Measurements from ENCODE around the gene TNFSF13B.
"Not testable (repeated sequence)": the region's sequence is repeated elsewhere in the genome, so short reads cannot be mapped to it uniquely, and the experiment has no call there.

TNFSF13B gene, protein sequence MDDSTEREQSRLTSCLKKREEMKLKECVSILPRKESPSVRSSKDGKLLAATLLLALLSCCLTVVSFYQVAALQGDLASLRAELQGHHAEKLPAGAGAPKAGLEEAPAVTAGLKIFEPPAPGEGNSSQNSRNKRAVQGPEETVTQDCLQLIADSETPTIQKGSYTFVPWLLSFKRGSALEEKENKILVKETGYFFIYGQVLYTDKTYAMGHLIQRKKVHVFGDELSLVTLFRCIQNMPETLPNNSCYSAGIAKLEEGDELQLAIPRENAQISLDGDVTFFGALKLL

DNA sequence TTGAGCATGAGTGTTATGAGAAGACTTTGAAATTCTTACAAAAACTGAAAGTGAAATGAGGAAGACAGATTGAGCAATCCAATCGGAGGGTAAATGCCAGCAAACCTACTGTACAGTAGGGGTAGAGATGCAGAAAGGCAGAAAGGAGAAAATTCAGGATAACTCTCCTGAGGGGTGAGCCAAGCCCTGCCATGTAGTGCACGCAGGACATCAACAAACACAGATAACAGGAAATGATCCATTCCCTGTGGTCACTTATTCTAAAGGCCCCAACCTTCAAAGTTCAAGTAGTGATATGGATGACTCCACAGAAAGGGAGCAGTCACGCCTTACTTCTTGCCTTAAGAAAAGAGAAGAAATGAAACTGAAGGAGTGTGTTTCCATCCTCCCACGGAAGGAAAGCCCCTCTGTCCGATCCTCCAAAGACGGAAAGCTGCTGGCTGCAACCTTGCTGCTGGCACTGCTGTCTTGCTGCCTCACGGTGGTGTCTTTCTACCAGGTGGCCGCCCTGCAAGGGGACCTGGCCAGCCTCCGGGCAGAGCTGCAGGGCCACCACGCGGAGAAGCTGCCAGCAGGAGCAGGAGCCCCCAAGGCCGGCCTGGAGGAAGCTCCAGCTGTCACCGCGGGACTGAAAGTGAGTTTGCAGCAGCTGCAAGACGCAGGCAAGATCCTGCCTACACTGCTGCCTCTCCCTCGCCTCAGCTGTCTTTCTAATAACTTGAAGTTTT lies at the start of gene TNFSF13B:
Gene TNFSF13B, plus strand, starts transcription at position 118 of the 728 bp plus-strand sequence. Its CDS starts 178 bp downstream, at position 296.
- H3K4me3 ChIP-seq (ENCODE audit: low read depth, low read length): no peak within 1 kb of the TSS

DNA sequence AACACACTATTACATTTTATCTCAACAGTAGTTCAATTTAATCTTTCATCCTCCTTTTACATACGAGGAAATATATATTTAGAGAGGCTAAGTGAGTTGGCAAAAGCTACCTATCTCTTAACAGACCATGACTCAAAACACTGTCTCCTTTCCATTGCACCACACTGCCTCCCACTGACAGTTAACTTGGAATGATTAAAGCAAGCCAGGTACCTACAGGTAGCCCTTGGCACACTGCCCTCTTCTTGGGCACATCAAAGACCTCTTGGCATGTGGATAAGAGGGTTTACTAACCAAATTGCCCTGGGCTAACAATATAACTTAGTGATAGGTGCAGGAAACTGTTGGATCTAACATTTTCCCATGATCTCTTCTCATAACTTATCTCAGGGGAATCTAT lies 49.5 kb upstream of the TNFSF13B start:
- no peak overlapping the region for H3K4me3 ChIP-seq (ENCODE audit: low read depth, low read length)

DNA sequence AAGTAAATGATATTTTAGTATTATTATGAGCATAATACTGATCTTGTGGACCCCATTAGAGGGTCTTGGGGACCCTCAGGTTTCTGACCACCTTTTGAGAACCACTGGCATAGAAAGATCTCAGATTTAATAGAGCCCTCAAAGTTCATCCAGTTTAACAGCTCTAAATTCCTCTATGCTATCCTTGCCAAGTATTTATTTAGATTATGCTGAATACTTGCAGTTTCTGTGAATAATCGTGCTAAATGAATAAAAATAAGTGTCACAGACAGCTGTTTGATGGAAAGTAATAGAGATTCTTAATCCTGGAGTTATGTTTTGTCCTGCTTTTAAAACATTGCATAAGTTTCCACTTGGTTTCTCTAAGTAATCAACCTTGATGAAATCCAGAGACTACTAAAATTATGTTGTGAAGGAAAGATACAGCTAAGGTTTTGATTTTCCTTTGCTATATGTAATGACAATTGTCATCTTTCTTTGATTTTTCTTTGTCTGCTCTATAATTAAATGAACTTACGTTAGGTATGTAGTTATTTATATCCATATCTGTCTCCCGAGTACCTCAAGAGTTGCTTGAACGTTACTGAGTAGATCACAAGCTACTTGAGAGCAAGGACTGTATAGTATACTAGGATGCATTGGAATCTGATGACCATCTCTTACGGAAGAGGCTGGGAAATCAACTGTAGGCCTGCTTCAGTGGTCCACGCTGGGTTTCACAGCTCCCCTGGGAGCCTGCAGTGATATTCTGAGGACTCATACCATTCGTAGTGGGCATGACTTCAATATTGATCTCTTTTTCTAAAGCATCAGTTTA lies 45.6 kb upstream of the TNFSF13B start:
- H3K4me3 ChIP-seq (ENCODE audit: low read depth, low read length): no peak overlapping the region

DNA sequence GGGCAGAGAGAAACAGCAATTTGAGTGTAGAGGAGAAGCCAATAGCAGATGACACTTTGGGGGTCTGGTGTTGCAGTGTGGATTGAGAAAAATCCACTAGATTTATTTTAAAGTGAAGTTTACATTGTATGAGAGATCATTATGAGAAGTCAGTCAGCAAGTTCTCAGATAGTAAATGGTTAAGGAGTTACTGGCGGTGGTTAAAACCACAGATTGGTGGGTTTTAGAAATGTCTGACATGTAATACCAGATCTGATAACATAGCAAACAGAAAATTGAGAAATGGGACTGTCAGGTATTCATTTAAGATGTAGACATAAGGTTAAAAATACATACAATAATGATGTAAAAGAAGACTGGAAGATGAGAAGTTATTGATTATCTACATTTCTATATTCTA lies 44.1 kb upstream of the TNFSF13B start:
- no peak overlapping the region for H3K4me3 ChIP-seq (ENCODE audit: low read depth, low read length)

DNA sequence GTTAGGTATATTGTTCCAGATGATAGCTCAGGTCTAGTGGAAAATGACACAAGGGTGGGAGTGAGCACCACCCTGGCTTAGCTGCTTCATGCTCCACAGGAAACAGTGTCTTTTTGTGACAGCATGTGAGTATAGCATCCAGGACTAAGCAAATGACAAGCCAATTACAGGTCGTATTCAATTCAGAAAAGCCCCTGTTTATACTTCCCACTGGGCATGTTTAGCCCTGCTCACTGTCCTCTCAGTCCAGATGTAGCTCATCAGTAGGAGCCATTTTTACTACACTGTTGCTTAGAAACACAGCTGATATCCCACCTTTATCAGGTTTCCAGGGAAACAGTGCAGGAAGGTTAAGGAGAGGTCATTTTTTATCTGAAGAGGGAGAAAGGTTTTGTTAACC lies 43.3 kb upstream of the TNFSF13B start:
- H3K4me3 ChIP-seq (ENCODE audit: low read depth, low read length): no peak overlapping the region

DNA sequence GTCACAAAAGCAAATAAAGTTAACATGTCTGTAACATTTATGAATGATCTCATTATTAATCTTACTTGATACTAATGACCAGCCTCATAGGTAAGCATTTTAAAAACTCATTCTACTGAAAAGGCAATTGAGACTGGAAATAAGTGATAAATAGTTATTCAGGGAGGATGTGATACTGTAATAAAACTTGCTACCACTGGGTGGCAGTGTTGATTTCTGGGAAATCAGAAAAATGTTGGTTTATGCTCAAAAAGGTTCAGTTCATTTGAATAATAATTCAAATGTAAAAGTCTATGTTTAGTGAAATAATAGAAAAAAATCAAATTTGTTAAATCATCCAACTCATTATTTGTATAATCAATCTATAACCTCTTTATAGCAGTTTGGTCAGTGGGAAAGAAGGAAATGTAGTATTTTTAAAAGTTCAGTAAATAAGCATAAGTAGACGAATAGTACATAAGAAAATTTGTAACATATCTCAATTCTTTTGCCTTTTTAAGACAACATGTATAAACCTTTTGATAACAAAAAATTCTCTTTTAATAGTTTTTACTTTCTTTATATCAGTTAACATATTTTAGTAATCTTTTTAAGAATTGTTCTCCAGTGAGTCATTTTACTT lies 41.8 kb upstream of the TNFSF13B start:
- H3K4me3 ChIP-seq (ENCODE audit: low read depth, low read length): no peak overlapping the region

DNA sequence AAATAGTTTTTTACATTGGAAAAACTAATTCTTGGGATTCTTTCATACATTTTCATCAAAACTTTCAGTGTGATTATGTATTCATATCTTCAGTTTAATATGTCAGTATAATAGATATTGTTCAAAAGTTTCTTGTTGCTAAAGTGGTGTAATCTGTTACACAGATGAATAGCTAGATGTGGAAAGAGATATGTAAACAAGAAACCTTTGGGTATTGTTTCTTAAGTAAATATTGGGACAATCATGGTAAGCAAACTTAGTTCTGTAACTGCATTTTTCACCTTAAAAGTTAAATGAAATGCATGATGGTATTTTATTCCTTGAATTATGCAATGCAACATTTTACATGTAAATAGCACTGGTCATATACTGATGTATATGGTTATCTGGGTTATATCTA lies 39.1 kb upstream of the TNFSF13B start:
- no peak overlapping the region for H3K4me3 ChIP-seq (ENCODE audit: low read depth, low read length)

DNA sequence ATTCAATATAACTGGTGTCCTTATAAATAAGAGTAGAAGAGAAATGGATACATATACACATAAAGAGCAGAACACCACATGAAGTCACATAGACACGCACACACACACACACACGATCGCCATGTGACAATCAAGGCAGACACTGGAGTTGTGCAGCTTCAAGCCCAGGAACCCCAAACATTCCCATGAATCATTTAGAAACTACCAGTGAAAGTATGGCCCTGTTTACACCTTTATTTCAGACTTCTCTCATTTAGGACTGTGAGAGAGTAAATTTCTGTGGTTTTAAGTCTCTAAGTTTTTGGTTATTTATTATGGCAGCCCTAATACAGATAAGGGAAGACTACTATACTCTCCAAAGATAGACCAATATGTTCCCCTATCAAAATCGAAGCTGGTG lies 20.4 kb upstream of the TNFSF13B start:
- no peak overlapping the region for H3K4me3 ChIP-seq (ENCODE audit: low read depth, low read length)

DNA sequence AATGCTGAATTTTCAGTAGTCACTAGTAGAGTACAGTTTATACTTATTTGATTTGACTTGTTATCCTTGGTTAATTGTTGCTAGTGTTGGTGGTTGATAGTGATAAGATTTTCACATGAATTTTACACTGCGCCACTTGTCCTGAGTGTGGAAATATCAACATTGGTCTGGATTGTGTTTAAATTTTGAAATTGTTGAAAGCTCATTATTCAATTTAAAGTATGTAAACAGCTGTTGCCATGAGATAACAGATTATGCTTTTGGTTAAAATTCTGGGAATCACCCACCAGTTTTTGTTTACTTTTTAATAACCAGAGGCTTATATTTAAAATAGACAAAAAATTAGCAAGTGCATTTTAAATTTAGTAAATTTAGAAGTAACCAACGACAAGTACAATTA lies 12.3 kb upstream of the TNFSF13B start:
- no peak overlapping the region for H3K4me3 ChIP-seq (ENCODE audit: low read depth, low read length)

DNA sequence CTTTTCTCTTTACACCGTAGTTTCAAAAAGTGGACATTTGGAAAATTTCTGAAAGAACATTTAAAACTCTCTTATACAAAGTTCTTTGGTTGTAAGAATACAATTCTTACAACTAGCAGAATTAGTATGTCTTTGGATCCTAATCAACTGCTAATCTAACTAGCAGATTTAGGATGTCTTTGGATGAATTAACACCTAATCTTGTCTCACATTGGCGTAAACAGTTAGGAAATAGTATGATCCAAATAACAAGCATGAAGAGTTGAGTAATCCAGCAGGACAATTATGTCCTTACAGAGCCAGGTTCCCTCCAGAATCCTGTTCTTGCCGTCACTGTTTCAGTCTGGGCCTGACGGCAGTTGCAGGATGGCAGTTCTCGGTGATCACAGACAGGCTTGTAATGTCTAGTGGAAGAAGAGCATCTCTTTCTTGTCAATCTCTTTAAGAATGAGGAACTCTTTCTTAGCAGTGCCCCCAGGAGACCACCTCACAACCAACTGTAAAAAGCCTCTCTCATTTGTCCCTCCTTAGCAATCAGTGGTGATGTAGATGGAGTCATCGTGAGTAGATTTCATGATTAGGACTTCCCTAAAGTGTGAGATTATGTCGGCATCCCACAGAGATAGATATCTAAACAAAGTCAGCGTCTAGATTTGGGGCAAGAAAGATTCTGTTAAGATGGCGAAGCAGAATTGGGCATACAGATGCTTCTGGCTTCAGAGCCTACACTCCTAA lies 5.7 kb upstream of the TNFSF13B start:
- no peak overlapping the region for H3K4me3 ChIP-seq (ENCODE audit: low read depth, low read length)

DNA sequence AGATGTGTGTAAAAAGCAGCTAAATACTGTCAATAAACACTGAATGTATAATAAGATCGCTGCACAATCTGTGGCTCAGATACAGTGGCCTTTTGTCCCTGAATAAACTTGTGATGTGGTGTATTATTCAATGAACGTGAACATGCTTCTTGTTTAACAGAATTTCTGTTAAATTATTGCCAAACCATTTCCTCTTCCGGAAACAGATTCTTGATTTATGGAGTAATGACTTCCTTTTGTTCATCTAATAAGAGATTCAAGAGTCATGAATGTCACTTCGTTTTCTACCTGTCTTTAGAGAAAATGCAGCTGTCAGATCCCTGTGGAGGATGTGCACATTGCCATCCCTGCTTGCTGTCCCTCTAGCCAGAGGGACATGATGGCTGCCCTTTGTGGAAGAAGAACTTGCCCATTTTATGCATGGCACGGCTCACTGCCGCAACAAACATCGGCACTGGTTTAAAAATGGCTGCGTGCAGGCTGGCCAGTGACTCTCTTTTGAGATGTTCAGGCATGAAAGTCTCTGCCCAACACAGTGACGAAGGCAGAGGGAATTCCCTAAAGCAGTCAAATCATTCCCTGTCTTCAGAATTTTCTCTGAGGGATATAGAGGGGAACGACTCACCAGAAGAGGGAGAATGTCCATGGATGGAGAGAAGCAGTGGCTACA lies 3.1 kb upstream of the TNFSF13B start:
- no peak overlapping the region for H3K4me3 ChIP-seq (ENCODE audit: low read depth, low read length)

DNA sequence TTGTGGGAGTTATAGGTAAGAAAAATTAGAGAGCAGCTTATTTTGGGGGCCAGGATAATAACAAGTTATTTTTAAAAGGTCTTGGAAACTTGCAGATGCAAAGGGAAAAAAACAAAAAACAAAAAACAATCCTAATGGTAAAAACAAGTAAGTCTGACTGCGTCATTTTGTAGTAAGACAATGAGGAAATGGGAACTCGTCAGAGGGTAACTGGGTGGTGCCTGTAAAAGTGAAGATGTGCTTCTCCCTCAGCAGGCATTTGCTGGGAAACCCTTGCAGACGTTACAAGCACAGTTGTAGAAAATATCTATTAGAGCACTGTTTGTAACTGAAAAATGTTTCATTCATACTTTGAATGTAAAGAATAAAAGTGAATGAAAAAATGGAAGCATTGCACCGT lies 2.2 kb upstream of the TNFSF13B start:
- no peak overlapping the region for H3K4me3 ChIP-seq (ENCODE audit: low read depth, low read length)

DNA sequence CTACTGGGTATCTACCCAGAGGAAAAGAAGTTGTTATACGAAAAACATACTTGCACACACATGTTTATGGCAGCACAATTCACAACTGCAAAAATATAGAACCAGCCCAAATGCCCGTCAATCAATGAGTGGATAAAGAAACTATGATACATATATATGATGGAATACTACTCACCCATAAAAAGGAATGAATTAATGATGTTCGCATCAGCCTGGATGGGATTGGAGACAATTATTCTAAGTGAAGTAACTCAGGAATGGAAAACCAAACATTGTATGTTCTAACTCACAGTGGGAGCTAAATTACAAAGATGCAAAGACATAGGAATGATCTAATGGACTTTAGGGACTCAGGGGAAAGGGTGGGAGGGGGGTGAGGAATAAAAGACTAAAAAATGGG lies 1.7 kb upstream of the TNFSF13B start:
- not testable (repeated sequence) for H3K4me3 ChIP-seq (ENCODE audit: low read depth, low read length)

DNA sequence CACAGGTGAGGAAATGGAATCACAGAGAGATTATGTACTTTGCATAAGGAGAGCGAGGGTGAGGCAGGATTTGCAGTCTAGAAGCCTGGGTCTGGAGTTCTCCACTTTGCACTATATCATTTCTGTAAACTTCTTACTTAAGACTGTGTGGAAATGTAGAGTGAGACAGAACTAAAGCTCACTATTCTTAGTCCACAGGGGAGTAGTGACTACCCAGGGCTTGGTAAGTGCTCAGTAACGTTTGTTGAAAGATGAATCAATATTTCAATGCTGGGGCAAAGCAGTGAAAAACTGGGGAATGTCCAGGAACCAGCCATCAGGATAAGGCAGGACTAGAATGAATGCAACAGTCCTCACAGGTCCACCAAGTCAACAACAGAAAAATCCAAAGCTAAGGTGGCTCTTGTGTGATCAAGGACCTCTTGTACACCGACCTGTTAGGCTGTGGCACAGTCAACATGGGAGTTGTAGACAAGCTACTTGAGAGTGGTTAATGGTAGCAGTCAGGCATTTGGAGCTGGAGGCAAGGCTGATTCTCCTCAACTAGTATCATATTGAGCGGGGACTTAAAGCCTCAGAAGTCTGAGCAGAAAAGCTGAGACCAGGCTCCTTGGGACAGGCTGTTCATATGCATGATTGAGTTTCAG lies 929 bp upstream of the TNFSF13B start:
- H3K4me3 ChIP-seq (ENCODE audit: low read depth, low read length): no peak overlapping the region

DNA sequence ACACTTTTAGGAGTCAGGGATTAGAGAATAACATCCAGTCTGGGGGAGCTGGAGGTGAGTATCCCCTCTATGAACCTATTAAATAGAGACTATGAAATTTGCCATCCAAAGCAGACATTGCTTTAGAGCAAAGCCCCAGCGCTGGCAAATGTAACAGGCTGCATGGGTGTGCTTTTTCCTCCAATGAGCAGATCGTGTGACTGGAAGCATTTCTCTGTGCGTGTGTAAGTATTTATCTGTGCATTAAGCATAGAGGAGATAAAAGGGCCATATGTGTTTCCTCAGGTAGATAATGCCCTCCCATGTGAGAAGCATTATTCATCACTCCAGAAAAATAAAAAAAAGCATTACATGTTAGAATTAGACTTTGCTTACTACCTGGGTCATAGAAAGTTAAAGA lies 924 bp downstream of the TNFSF13B start:
- no peak overlapping the region for H3K4me3 ChIP-seq (ENCODE audit: low read depth, low read length)

DNA sequence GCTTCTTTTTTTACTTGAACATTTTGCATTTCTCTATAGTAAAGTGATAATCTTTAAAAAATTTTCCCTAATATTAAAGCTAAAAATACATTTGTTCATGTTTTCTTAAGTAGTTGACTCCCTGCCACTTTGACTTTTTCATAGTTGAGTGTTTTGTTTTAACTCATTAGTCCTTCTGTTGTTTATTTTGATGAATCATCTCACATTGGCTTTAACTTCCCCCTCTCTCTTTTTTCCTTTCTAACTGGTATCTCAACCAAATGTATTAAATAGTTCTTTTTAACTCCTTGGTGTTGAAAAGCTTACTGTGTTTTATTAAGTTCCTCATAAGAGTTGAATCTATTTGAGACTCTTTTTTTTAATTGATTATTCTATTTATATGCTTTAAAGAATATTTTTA lies 2.8 kb downstream of the TNFSF13B start:
- H3K4me3 ChIP-seq (ENCODE audit: low read depth, low read length): no peak overlapping the region

DNA sequence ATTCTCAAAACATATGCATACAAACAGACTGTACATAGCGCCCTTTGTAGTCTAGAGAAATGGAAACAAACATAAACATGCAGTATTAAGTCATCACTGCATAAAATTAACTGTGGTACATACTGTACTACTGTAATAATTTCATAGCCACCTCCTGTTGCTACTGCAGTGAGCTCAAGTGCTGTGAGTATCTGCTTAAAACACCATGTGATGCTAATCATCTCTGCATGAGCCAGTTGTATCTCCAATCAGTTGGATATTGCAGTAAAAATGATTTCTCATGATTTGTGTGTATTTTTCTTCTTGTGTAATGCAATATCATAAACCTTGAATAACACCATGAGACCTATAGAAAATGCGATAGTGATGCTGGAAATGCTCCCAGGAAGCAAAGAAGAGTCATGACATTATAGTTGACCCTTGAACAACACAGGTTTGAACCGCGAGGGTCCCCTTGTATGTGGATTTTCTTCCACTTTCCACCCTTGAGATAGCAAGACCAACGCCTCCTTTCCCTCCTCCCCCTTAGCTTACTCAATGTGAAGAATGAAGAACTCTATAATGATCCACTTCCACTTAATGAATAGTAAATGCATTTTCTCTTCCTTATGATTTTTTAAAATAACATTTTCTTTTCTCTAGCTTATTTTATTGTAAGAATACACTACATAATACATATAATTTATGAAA lies 4.1 kb downstream of the TNFSF13B start:
- no peak overlapping the region for H3K4me3 ChIP-seq (ENCODE audit: low read depth, low read length)

DNA sequence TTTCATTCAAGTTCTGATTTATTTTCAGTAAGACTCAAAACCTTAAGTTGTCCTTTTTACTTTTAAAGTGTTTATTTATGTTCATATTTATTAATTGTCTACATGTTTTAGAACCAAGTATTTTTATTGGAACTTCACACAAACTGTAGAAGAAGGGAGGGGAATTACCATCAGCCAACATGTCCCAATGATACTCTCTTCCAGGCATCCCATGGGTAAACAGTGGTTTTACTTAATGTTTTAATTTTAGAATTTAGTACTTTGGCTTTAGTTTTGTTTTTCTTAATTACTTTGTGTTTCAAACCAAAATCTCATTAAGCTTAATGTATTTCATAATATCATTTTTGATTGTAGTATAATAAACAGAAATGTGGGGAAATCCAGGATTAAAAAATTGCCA lies 5.2 kb downstream of the TNFSF13B start:
- no peak overlapping the region for H3K4me3 ChIP-seq (ENCODE audit: low read depth, low read length)

DNA sequence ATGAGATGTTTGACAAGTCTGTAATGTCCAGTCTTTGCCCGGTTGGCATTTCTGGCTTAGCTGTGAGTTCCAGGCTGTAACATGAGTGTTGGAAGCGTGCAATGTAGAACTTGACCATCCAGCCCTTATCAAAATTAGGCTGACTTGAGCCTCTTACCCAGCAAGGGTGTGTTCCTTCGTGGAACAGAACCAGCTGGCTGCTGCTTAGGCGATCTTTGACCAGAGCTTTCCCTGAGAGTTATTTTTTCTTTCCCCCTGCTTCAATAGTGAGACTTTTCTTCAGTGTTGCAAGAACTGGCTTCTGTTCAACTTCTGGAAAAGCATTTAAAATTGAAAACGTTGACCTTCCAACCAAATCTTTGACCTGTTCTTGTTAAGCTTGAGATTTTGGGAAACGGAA lies 6.5 kb downstream of the TNFSF13B start:
- H3K4me3 ChIP-seq (ENCODE audit: low read depth, low read length): no peak overlapping the region
